PC-9 (cell line): ENCODE data around the gene GABARAP.

Experiments used
- EZH2 ChIP-seq: fragments of 200-600 bp; sonication (generic); IDR thresholded peaks from 2 replicates; pipeline ENCODE4 v1.8.0; 2017; ENCODE audit warnings: antibody characterized with exemption, low read depth
- TF ChIP-seq, protein P1 (sequence below): fragments of 200-600 bp; sonication (generic); conservative IDR thresholded peaks from 2 replicates; pipeline ENCODE4 v1.6.1; 2017; ENCODE audit warnings: mixed run types, antibody characterized with exemption, mild to moderate bottlenecking, moderate library complexity

- TF ChIP-seq, protein P1, sequence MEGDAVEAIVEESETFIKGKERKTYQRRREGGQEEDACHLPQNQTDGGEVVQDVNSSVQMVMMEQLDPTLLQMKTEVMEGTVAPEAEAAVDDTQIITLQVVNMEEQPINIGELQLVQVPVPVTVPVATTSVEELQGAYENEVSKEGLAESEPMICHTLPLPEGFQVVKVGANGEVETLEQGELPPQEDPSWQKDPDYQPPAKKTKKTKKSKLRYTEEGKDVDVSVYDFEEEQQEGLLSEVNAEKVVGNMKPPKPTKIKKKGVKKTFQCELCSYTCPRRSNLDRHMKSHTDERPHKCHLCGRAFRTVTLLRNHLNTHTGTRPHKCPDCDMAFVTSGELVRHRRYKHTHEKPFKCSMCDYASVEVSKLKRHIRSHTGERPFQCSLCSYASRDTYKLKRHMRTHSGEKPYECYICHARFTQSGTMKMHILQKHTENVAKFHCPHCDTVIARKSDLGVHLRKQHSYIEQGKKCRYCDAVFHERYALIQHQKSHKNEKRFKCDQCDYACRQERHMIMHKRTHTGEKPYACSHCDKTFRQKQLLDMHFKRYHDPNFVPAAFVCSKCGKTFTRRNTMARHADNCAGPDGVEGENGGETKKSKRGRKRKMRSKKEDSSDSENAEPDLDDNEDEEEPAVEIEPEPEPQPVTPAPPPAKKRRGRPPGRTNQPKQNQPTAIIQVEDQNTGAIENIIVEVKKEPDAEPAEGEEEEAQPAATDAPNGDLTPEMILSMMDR: no peak
- TF ChIP-seq EZH2: no peak
These were observed 1.0 kb downstream of the GABARAP start for GRCh38 chr17:7241090-7241733.
